ENCODE data around the gene DCUN1D3. TPM values are rescaled to one million over a fixed set of nuclear protein-coding genes. Genes with fewer than 3 reads are reported as not detected.

DCUN1D3 gene
- total RNA-seq, 1 experiment from 2014 or later, result 17.0 TPM

GRCh38 chr16:20906341-20907255 lies 6.4 kb upstream of the DCUN1D3 start:
- peaks cover 24% of the 10 kb centered on the region for H3K36me3 Mint-ChIP-seq (ENCODE audit: insufficient read depth, unreplicated experiment)
- H3K4me3 Mint-ChIP-seq (ENCODE audit: low read depth, unreplicated experiment), result no peak overlapping the region
- intact Hi-C loops (cut with micrococcal nuclease; ENCODE audit: unreplicated experiment), result no loop called here
- TF ChIP-seq CTCF (IDR thresholded peaks at IDR 0.05; ENCODE audit: unreplicated experiment), result no peak
- H3K9me3 Mint-ChIP-seq (ENCODE audit: low read depth, unreplicated experiment), result peaks cover 2% of the 10 kb centered on the region
- BruUV-seq (replicated peaks), result no TSS peak
- peak overlapping the region; percentile 8 for H3K27ac Mint-ChIP-seq (ENCODE audit: unreplicated experiment)
- CTCF ChIA-PET, result no interaction called here
- H3K27me3 Mint-ChIP-seq (ENCODE audit: unreplicated experiment), result no peaks in the 10 kb centered on the region
- no peak for DNase-seq
- peaks cover 92% of the 10 kb centered on the region for H3K4me1 Mint-ChIP-seq (ENCODE audit: low read depth, unreplicated experiment)

- Mint-ChIP-seq H3K9me3 (ENCODE audit: low read depth, unreplicated experiment) (peaks cover 2% of the 10 kb centered on the region), H3K27ac (ENCODE audit: unreplicated experiment) (peak overlapping the region; percentile 8), H3K4me3 (ENCODE audit: low read depth, unreplicated experiment) (no peak overlapping the region), H3K27me3 (ENCODE audit: unreplicated experiment) (no peaks in the 10 kb centered on the region), H3K4me1 (ENCODE audit: low read depth, unreplicated experiment) (peaks cover 89% of the 10 kb centered on the region), H3K36me3 (ENCODE audit: insufficient read depth, unreplicated experiment) (peaks cover 32% of the 10 kb centered on the region)
- DNase-seq, result no peak
- intact Hi-C loops (cut with micrococcal nuclease; ENCODE audit: unreplicated experiment), result loop anchor here (2.0 kb wide), 1 partner anchor 55 kb away; no protein-coding TSS in a partner anchor
- CTCF ChIA-PET, result interaction anchor here (1.3 kb wide), 1 partner anchor 57 kb away, joined by 3 read pairs; no protein-coding TSS in a partner anchor
- BruUV-seq (replicated peaks), result no TSS peak
- no peak for TF ChIP-seq CTCF (IDR thresholded peaks at IDR 0.05; ENCODE audit: unreplicated experiment)
Measured at GRCh38 chr16:20905576-20905975, 5.4 kb upstream of the DCUN1D3 start.

DNA sequence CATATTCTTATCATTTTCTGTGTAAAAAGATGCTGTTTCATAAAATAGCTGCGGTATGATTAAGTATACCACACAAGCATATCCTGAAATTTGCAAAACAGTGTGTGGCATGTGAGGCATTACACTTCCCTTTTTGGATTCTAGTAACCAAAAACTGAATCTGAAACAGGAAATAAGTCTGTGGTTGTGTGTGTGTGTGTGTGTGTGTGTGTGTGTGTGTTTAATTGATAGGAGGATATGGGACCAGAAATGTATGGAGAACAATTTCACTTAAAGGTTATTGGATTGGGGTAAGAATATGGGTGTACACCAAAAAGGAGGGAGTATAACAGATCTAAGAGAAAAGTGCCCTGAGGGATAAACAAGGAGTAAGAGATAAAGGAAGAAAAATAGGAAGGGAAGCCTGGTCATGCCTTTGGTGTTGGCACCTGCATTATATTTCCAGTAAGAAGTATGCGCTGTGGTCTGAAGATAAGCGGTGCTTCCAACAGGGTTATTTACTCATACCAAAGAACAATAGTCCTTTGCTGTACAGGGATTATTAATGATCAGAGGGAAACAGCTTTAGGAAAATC lies 4.4 kb upstream of the DCUN1D3 start:
- DNase-seq, result peak; percentile 49
- Mint-ChIP-seq H3K4me3 (ENCODE audit: low read depth, unreplicated experiment) (peak overlapping the region; percentile 10), H3K27me3 (ENCODE audit: unreplicated experiment) (no peaks in the 10 kb centered on the region), H3K9me3 (ENCODE audit: low read depth, unreplicated experiment) (peaks cover 2% of the 10 kb centered on the region), H3K27ac (ENCODE audit: unreplicated experiment) (peak overlapping the region; percentile 46), H3K4me1 (ENCODE audit: low read depth, unreplicated experiment) (peaks cover 79% of the 10 kb centered on the region), H3K36me3 (ENCODE audit: insufficient read depth, unreplicated experiment) (peaks cover 39% of the 10 kb centered on the region)
- no TSS peak for BruUV-seq (replicated peaks)
- intact Hi-C loops (cut with micrococcal nuclease; ENCODE audit: unreplicated experiment), result loop anchor here (2.0 kb wide), 1 partner anchor 54 kb away; no protein-coding TSS in a partner anchor
- CTCF ChIA-PET, result interaction anchor here (0.5 to 1.3 kb wide), 3 partner anchors 36 to 197 kb away, joined by 3 to 5 read pairs (median 3); no protein-coding TSS in a partner anchor
- TF ChIP-seq CTCF (IDR thresholded peaks at IDR 0.05; ENCODE audit: unreplicated experiment), result no peak

DNA sequence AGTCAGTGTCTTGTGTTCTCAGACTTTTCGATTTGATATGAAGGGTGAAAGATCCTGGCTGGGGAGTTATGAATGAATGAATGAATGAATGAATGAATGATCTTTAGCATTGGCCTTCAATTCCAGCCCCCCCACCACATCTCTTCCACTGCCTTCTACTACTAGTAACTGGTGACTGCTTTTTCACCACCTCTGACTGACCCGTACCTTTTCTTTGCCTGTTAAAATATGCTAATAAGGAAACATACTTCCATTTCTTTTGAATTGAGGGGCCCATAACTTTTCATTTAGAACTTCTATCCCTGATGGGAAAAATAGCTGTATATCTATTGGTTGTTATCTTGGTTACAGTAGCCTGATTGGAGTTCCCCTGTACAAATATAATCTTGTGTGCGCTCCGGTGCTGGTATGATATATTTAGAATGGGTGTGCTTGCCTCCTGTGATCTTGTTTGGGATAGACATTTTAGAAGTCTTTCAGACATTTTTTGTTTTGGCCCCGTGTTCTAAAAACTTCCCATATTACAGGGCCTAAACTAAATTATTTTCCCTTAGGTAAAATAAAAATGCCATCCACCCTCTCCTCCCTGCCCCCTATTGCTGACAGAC lies 3.8 kb upstream of the DCUN1D3 start:
- H3K4me3 Mint-ChIP-seq (ENCODE audit: low read depth, unreplicated experiment), result peak overlapping the region; percentile 10
- intact Hi-C loops (cut with micrococcal nuclease; ENCODE audit: unreplicated experiment), result loop anchor here (2.0 kb wide), 1 partner anchor 53 kb away; no protein-coding TSS in a partner anchor
- CTCF ChIA-PET, result no interaction called here
- DNase-seq, result no peak
- no peak for TF ChIP-seq CTCF (IDR thresholded peaks at IDR 0.05; ENCODE audit: unreplicated experiment)
- BruUV-seq (replicated peaks), result no TSS peak
- peaks cover 2% of the 10 kb centered on the region for H3K9me3 Mint-ChIP-seq (ENCODE audit: low read depth, unreplicated experiment)
- peaks cover 80% of the 10 kb centered on the region for H3K4me1 Mint-ChIP-seq (ENCODE audit: low read depth, unreplicated experiment)
- peaks cover 45% of the 10 kb centered on the region for H3K36me3 Mint-ChIP-seq (ENCODE audit: insufficient read depth, unreplicated experiment)
- peak overlapping the region; percentile 46 for H3K27ac Mint-ChIP-seq (ENCODE audit: unreplicated experiment)
- no peaks in the 10 kb centered on the region for H3K27me3 Mint-ChIP-seq (ENCODE audit: unreplicated experiment)
